PC-3 (cell line): Measurements from ENCODE around the gene ZC3HAV1L. TPM values are rescaled to one million over a fixed set of nuclear protein-coding genes. Genes with fewer than 3 reads are reported as not detected.
A peak's percentile ranks its signal among the peaks of the same experiment; 100 is the strongest.

ENCODE experiments used
- ATAC-seq: fragments of 200-7000 bp; cut with Tn5 transposase; 2 replicates; pipeline ENCODE4 v1.9.1; 2020; ENCODE audit warnings: mild to moderate bottlenecking, moderate library complexity
- BruUV-seq: library from RNA; stranded (reverse); fragments of 400-500 nt; replicated peaks from 2 replicates; lab custom pipeline; 2021; lab: Mats Ljungman, UMichigan
- CTCF ChIA-PET: fragments of 300-600 bp; sonication (Branson Sonifier 250); formaldehyde crosslinking; loops from one replicate; lab custom pipeline; 2022; ENCODE audit warnings: antibody characterized with exemption; lab: Charles Lee
- POLR2A ChIA-PET: fragments of 300-600 bp; sonication (Branson Sonifier 250); formaldehyde crosslinking; loops from one replicate; lab custom pipeline; 2022; ENCODE audit warnings: antibody characterized with exemption; ENCODE audit not compliant: unreplicated experiment; lab: Charles Lee
- DNase-seq: peaks from one replicate; pipeline ENCODE4 v3.0.0-alpha.2; 2015
- H2AFZ ChIP-seq: fragments of 300-600 bp; sonication (generic); 2 replicates; pipeline ENCODE4 v1.6.0; 2016; ENCODE audit warnings: antibody characterized with exemption, low read length
- H3F3A ChIP-seq: fragments of 300-600 bp; sonication (generic); one replicate; pipeline ENCODE4 v1.6.0; 2017; ENCODE audit warnings: antibody characterized with exemption, low read length, control low read depth, mild to moderate bottlenecking; ENCODE audit not compliant: unreplicated experiment
- H3K27ac ChIP-seq: fragments of 300-600 bp; sonication (generic); 2 replicates; pipeline ENCODE4 v1.5.1; 2016; ENCODE audit warnings: mild to moderate bottlenecking, low read length
- H3K27me3 ChIP-seq: fragments of 300-600 bp; sonication (generic); 2 replicates; pipeline ENCODE4 v1.6.1; 2016; ENCODE audit warnings: low read length, mixed read lengths
- H3K36me3 ChIP-seq: fragments of 300-600 bp; sonication (generic); 2 replicates; pipeline ENCODE4 v1.6.1; 2016; ENCODE audit warnings: low read depth, mixed run types, low read length, mixed read lengths
- H3K4me1 ChIP-seq: fragments of 300-600 bp; sonication (generic); 2 replicates; pipeline ENCODE4 v1.5.1; 2016; ENCODE audit warnings: low read length; ENCODE audit not compliant: insufficient read depth
- H3K4me2 ChIP-seq: fragments of 300-600 bp; sonication (generic); 2 replicates; pipeline ENCODE4 v1.6.0; 2016; ENCODE audit warnings: low read length
- H3K4me3 ChIP-seq: fragments of 300-600 bp; sonication (generic); 2 replicates; pipeline ENCODE4 v1.5.1; 2016; ENCODE audit warnings: mild to moderate bottlenecking, low read length, mixed read lengths
- H3K79me2 ChIP-seq: fragments of 300-600 bp; sonication (generic); 2 replicates; pipeline ENCODE4 v1.6.1; 2017; ENCODE audit warnings: low read length, mixed read lengths
- H3K9ac ChIP-seq: fragments of 300-600 bp; sonication (generic); 2 replicates; pipeline ENCODE4 v1.6.0; 2016; ENCODE audit warnings: mild to moderate bottlenecking, low read length
- H3K9me2 ChIP-seq: fragments of 300-600 bp; sonication (generic); replicated peaks from 2 replicates; pipeline ENCODE4 v1.6.1; 2016; ENCODE audit warnings: mixed run types, low read length, mixed read lengths
- H3K9me3 ChIP-seq: fragments of 300-600 bp; sonication (generic); 2 replicates; pipeline ENCODE4 v1.6.1; 2016; ENCODE audit warnings: low read length, mixed read lengths
- H4K20me1 ChIP-seq: fragments of 300-600 bp; sonication (generic); 2 replicates; pipeline ENCODE4 v1.6.1; 2016; ENCODE audit warnings: low read length, mixed read lengths
- EZH2 ChIP-seq: fragments of 300-600 bp; sonication (generic); IDR thresholded peaks from one replicate; pipeline ENCODE4 v1.6.1; 2017; ENCODE audit warnings: antibody characterized with exemption, mild to moderate bottlenecking, low read length; ENCODE audit not compliant: unreplicated experiment
- EZH2phosphoT487 ChIP-seq: fragments of 300-600 bp; sonication (generic); IDR thresholded peaks from 2 replicates; pipeline ENCODE4 v1.6.1; 2018; ENCODE audit warnings: mild to moderate bottlenecking, antibody characterized with exemption, low read length, borderline replicate concordance
- intact Hi-C: fragments of 100-400 bp; cut with micrococcal nuclease; formaldehyde crosslinking; loops from 2 replicates; pipeline ENCODE4 v1.9.0; 2023
- total RNA-seq: library from RNA; depleted of rRNA; stranded (reverse); fragments of >200 nt; gene quantifications from 2 replicates; pipeline ENCODE4 v1.2.3, GENCODE V29; 2014
- TF ChIP-seq, protein P1 (sequence below): fragments of 300-600 bp; sonication (generic); conservative IDR thresholded peaks from 2 replicates; pipeline ENCODE4 v1.5.1; 2017; ENCODE audit warnings: antibody characterized with exemption, low read depth, mild to moderate bottlenecking, low read length

Gene ZC3HAV1L
- total RNA-seq, 1 experiment from 2014 or later = 8.2 TPM

DNA sequence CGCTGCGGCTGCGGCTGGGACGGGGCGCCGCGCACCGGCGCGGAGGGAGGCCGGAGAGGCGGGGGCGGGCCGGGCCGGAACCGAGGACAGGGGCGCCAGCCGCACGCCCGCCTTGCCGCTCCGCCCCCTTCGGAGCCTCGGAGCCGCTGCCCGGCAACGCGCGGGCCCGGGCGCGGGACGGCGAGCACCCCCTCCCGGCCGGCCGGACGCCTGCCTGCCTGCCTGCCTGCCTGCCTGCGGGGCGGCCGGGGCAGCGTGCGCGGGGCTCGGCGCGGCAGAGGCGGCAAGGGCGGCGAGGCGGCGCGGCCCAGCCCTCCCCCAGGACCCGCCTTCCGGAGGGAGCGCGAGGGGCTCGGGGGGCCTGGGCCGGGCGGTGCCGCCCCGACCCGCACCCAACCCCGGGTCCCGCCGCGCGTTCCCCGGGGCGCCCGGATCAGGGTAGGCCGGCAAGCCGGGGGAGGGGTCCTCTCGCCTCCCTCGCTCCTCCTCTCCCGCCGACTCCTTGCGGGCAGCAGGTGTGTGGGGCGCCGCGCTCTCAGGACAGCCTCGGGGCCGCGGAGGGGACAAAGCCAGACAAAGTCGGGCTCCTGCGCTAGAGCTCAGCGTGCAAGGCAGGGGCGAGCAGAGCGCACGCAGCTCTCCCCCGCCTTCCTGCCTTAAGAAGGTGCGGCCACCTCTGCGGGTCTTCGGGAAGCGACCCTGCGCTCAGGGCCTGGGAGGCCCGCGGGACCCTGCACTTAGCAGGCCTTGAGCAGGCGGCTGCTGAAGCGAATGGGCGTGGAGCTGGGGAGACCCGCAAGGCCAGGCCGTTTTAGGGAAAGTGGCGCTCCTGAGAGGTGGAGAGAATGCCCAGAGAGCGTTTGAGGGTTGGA is 54.3 kb downstream of the ZC3HAV1L start, which contains the start of gene KIAA1549:
Gene KIAA1549, minus strand, starts transcription at position 58 of the 872 bp plus-strand sequence. CDS start 120 bp downstream, outside the sequence.
- TF ChIP-seq EZH2phosphoT487 = no peak
- TF ChIP-seq, protein P1, sequence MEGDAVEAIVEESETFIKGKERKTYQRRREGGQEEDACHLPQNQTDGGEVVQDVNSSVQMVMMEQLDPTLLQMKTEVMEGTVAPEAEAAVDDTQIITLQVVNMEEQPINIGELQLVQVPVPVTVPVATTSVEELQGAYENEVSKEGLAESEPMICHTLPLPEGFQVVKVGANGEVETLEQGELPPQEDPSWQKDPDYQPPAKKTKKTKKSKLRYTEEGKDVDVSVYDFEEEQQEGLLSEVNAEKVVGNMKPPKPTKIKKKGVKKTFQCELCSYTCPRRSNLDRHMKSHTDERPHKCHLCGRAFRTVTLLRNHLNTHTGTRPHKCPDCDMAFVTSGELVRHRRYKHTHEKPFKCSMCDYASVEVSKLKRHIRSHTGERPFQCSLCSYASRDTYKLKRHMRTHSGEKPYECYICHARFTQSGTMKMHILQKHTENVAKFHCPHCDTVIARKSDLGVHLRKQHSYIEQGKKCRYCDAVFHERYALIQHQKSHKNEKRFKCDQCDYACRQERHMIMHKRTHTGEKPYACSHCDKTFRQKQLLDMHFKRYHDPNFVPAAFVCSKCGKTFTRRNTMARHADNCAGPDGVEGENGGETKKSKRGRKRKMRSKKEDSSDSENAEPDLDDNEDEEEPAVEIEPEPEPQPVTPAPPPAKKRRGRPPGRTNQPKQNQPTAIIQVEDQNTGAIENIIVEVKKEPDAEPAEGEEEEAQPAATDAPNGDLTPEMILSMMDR = no peak
- TF ChIP-seq EZH2 = no peak
- Histone ChIP-seq H3K9me2 (no peaks in the 10 kb centered on the region), H3K27ac (peak within 1 kb of the TSS; percentile 40), H2AFZ (peak within 1 kb of the TSS; percentile 59), H3K4me3 (peak within 1 kb of the TSS; percentile 90), H4K20me1 (peaks cover 22% of the 10 kb centered on the region), H3K9me3 (no peaks in the 10 kb centered on the region), H3K36me3 (no peaks in the 10 kb centered on the region), H3K4me1 (peaks cover 22% of the 10 kb centered on the region), H3K27me3 (no peaks in the 10 kb centered on the region), H3K4me2 (peak within 1 kb of the TSS; percentile 88), H3F3A (no peaks in the 10 kb centered on the region), H3K79me2 (peaks cover 43% of the 10 kb centered on the region), H3K9ac (peak within 1 kb of the TSS; percentile 89)
- ATAC-seq = peak; percentile 79
- CTCF ChIA-PET = interaction anchor here (1.0 kb wide), 1 partner anchor 95 kb away, joined by 8 read pairs; no protein-coding TSS in a partner anchor
- DNase-seq = peak; percentile 77
- intact Hi-C loops = loop anchor here (5.0 kb wide), 1 partner anchor 229 kb away; no protein-coding TSS in a partner anchor
- POLR2A ChIA-PET = interaction anchor here (0.6 kb wide), 2 partner anchors 62 to 95 kb away, joined by 3 to 5 read pairs; no protein-coding TSS in a partner anchor
- no TSS peak for BruUV-seq

- DNase-seq (peak; percentile 17), ATAC-seq (peak; percentile 18)
- H3K36me3 ChIP-seq = no peaks in the 10 kb centered on the region
- POLR2A ChIA-PET = interaction anchor here (0.6 to 0.9 kb wide), 4 partner anchors 38 to 90 kb away, joined by 4 to 6 read pairs (median 4); no protein-coding TSS in a partner anchor
- peaks cover 22% of the 10 kb centered on the region for H3K4me1 ChIP-seq
- TF ChIP-seq EZH2phosphoT487 (no peak), EZH2 (no peak)
- TF ChIP-seq, protein P1 = no peak
- H3F3A ChIP-seq = no peaks in the 10 kb centered on the region
- peak overlapping the region; percentile 89 for H3K9ac ChIP-seq
- H3K4me2 ChIP-seq = peak overlapping the region; percentile 88
- intact Hi-C loops = loop anchor here (5.0 kb wide), 1 partner anchor 228 kb away; no protein-coding TSS in a partner anchor
- peaks cover 52% of the 10 kb centered on the region for H3K79me2 ChIP-seq
- H3K9me3 ChIP-seq = no peaks in the 10 kb centered on the region
- TSS peak; percentile 56 for BruUV-seq
- H3K9me2 ChIP-seq = no peaks in the 10 kb centered on the region
- peak overlapping the region; percentile 90 for H3K4me3 ChIP-seq
- peaks cover 23% of the 10 kb centered on the region for H4K20me1 ChIP-seq
- CTCF ChIA-PET = interaction anchor here (1.0 kb wide), 1 partner anchor 94 kb away, joined by 8 read pairs; no protein-coding TSS in a partner anchor
- H3K27me3 ChIP-seq = no peaks in the 10 kb centered on the region
- H3K27ac ChIP-seq = peak overlapping the region; percentile 40
- H2AFZ ChIP-seq = peak overlapping the region; percentile 58
These were observed 55.1 kb downstream of the ZC3HAV1L start for GRCh38 chr7:138980563-138981291.
